SK-N-DZ (cell line): Measurements from ENCODE around the gene JAK3.
A peak's percentile ranks its signal among the peaks of the same experiment; 100 is the strongest.

ENCODE experiments used
- DNase-seq: peaks from one replicate; pipeline ENCODE4 v3.0.0-alpha.2; 2015; ENCODE audit warnings: low spot score

Gene JAK3

GRCh38 chr19:17866312-17866963, 18.7 kb upstream of the JAK3 start:
- DNase-seq, result no peak

- DNase-seq, result no peak
These were observed 17.9 kb upstream of the JAK3 start for GRCh38 chr19:17865364-17866311.

- DNase-seq, result no peak
These were observed 15.9 kb upstream of the JAK3 start for GRCh38 chr19:17863520-17864182.

GRCh38 chr19:17862711-17863519, 15.1 kb upstream of the JAK3 start:
- no peak for DNase-seq

- DNase-seq, result no peak
These were observed 14.0 kb upstream of the JAK3 start for GRCh38 chr19:17861542-17862402.

GRCh38 chr19:17860993-17861360, 13.2 kb upstream of the JAK3 start:
- no peak for DNase-seq

- no peak for DNase-seq
These were observed 12.7 kb upstream of the JAK3 start for GRCh38 chr19:17860331-17860992.

- DNase-seq, result peak; percentile 99
These were observed 11.9 kb upstream of the JAK3 start, which contains the start of gene RPL18A for GRCh38 chr19:17859533-17860330. Gene RPL18A (plus strand): TSS chr19:17859910. CDS start chr19:17859957, 47 bp downstream.

- peak; percentile 68 for DNase-seq
These were observed 7.7 kb upstream of the JAK3 start for GRCh38 chr19:17855280-17856152.

GRCh38 chr19:17854061-17854460, 6.3 kb upstream of the JAK3 start:
- no peak for DNase-seq

- no peak for DNase-seq
These were observed 962 bp upstream of the JAK3 start for GRCh38 chr19:17848595-17849292.

- DNase-seq, result no peak
These were observed 1.6 kb downstream of the JAK3 start for GRCh38 chr19:17846146-17846545.

- no peak for DNase-seq
These were observed 3.8 kb downstream of the JAK3 start for GRCh38 chr19:17843908-17844490.

GRCh38 chr19:17843292-17843827, 4.4 kb downstream of the JAK3 start:
- no peak for DNase-seq

GRCh38 chr19:17842663-17843291, 5.0 kb downstream of the JAK3 start:
- DNase-seq, result no peak
